ENCODE measurements around the gene ANP32D.
A peak's percentile ranks its signal among the peaks of the same experiment; 100 is the strongest.
"Not testable (repeated sequence)": the region's sequence is repeated elsewhere in the genome, so short reads cannot be mapped to it uniquely, and the experiment has no call there.

Gene ANP32D

GRCh38 chr12:48472259-48472658 lies at the start of gene ANP32D:
ANP32D (plus strand) TSS chr12:48472559; CDS start chr12:48472665, 106 bp downstream.
- ATAC-seq: no peak

GRCh38 chr12:48423171-48423570 lies 49.2 kb upstream of the ANP32D start:
- no peak for ATAC-seq
- TF ChIP-seq CREB5 (CRISPR knock-in tag; IDR thresholded peaks at IDR 0.05; ENCODE audit: low read depth): no peak
- no peak for TF ChIP-seq ZNF70 (CRISPR knock-in tag; IDR thresholded peaks at IDR 0.05)
- no peak for TF ChIP-seq ZNF8 (CRISPR knock-in tag; IDR thresholded peaks at IDR 0.05)
- TF ChIP-seq TOX (CRISPR knock-in tag; IDR thresholded peaks at IDR 0.05; ENCODE audit: borderline replicate concordance): no peak
- TF ChIP-seq PPARA (CRISPR knock-in tag; IDR thresholded peaks at IDR 0.05; ENCODE audit: borderline replicate concordance): no peak
- no peak for TF ChIP-seq ESRRG (CRISPR knock-in tag; IDR thresholded peaks at IDR 0.05)
- no peak for TF ChIP-seq ISL1 (CRISPR knock-in tag; IDR thresholded peaks at IDR 0.05)
- TF ChIP-seq GLIS3 (CRISPR knock-in tag; IDR thresholded peaks at IDR 0.05): no peak
- TF ChIP-seq POU6F1 (CRISPR knock-in tag; IDR thresholded peaks at IDR 0.05; ENCODE audit: borderline replicate concordance, low read depth): no peak
- TF ChIP-seq ZNF565 (CRISPR knock-in tag; conservative IDR thresholded peaks at IDR 0.05; ENCODE audit: low read depth): no peak
- TF ChIP-seq ZFP30 (CRISPR knock-in tag; IDR thresholded peaks at IDR 0.05): no peak
- no peak for TF ChIP-seq TCF4 (CRISPR knock-in tag; IDR thresholded peaks at IDR 0.05; ENCODE audit: borderline replicate concordance)
- no peak for TF ChIP-seq ZC3H10 (CRISPR knock-in tag; IDR thresholded peaks at IDR 0.05)
- TF ChIP-seq SNAI2 (CRISPR knock-in tag; IDR thresholded peaks at IDR 0.05): no peak

More at GRCh38 chr12:48472259-48472658, at the start of gene ANP32D:
- TF ChIP-seq ZFP30 (CRISPR knock-in tag; IDR thresholded peaks at IDR 0.05): no peak

- no peak for TF ChIP-seq ZFP30 (CRISPR knock-in tag; IDR thresholded peaks at IDR 0.05)
- TF ChIP-seq ZC3H10 (CRISPR knock-in tag; IDR thresholded peaks at IDR 0.05): no peak
- no peak for TF ChIP-seq ESRRG (CRISPR knock-in tag; IDR thresholded peaks at IDR 0.05)
- TF ChIP-seq TOX (CRISPR knock-in tag; IDR thresholded peaks at IDR 0.05; ENCODE audit: borderline replicate concordance): no peak
- no peak for ATAC-seq
Measured at GRCh38 chr12:48424644-48425043, 47.7 kb upstream of the ANP32D start.

GRCh38 chr12:48434016-48434415 lies 38.3 kb upstream of the ANP32D start:
- ATAC-seq: not testable (repeated sequence)

GRCh38 chr12:48441069-48441468 lies 31.3 kb upstream of the ANP32D start:
- no peak for ATAC-seq
- TF ChIP-seq SNAI2 (CRISPR knock-in tag; IDR thresholded peaks at IDR 0.05) (no peak), ESRRG (CRISPR knock-in tag; IDR thresholded peaks at IDR 0.05) (no peak), OSR1 (CRISPR knock-in tag; IDR thresholded peaks at IDR 0.05) (no peak), TOX (CRISPR knock-in tag; IDR thresholded peaks at IDR 0.05; ENCODE audit: borderline replicate concordance) (no peak)

- TF ChIP-seq BACH2 (CRISPR knock-in tag; IDR thresholded peaks at IDR 0.05; ENCODE audit: borderline replicate concordance): no peak
- no peak for TF ChIP-seq CSDC2 (CRISPR knock-in tag; IDR thresholded peaks at IDR 0.05)
- no peak for TF ChIP-seq PPARA (CRISPR knock-in tag; IDR thresholded peaks at IDR 0.05; ENCODE audit: borderline replicate concordance)
- TF ChIP-seq TOX (CRISPR knock-in tag; IDR thresholded peaks at IDR 0.05; ENCODE audit: borderline replicate concordance): no peak
- no peak for TF ChIP-seq ARNTL (CRISPR knock-in tag; IDR thresholded peaks at IDR 0.05; ENCODE audit: borderline replicate concordance, low read depth)
- TF ChIP-seq ZFP30 (CRISPR knock-in tag; IDR thresholded peaks at IDR 0.05): no peak
- TF ChIP-seq TCF4 (CRISPR knock-in tag; IDR thresholded peaks at IDR 0.05; ENCODE audit: borderline replicate concordance): no peak
- TF ChIP-seq GLIS3 (CRISPR knock-in tag; IDR thresholded peaks at IDR 0.05): no peak
- TF ChIP-seq TSHZ2 (CRISPR knock-in tag; IDR thresholded peaks at IDR 0.05): no peak
- no peak for TF ChIP-seq CREB5 (CRISPR knock-in tag; IDR thresholded peaks at IDR 0.05; ENCODE audit: low read depth)
- TF ChIP-seq ZNF565 (CRISPR knock-in tag; conservative IDR thresholded peaks at IDR 0.05; ENCODE audit: low read depth): no peak
- peak; percentile 55; the same call in 1 of the 3 replicates for ATAC-seq
Measured at GRCh38 chr12:48442179-48442847, 30.0 kb upstream of the ANP32D start.

Measured in SK-N-SH treated with all-trans-retinoic acid at 6 μM for 48 hours (cell line).